ENCODE results near the gene CCND2.
A peak's percentile ranks its signal among the peaks of the same experiment; 100 is the strongest.
"Not testable (repeated sequence)": the region's sequence is repeated elsewhere in the genome, so short reads cannot be mapped to it uniquely, and the experiment has no call there.

The CCND2 gene

DNA sequence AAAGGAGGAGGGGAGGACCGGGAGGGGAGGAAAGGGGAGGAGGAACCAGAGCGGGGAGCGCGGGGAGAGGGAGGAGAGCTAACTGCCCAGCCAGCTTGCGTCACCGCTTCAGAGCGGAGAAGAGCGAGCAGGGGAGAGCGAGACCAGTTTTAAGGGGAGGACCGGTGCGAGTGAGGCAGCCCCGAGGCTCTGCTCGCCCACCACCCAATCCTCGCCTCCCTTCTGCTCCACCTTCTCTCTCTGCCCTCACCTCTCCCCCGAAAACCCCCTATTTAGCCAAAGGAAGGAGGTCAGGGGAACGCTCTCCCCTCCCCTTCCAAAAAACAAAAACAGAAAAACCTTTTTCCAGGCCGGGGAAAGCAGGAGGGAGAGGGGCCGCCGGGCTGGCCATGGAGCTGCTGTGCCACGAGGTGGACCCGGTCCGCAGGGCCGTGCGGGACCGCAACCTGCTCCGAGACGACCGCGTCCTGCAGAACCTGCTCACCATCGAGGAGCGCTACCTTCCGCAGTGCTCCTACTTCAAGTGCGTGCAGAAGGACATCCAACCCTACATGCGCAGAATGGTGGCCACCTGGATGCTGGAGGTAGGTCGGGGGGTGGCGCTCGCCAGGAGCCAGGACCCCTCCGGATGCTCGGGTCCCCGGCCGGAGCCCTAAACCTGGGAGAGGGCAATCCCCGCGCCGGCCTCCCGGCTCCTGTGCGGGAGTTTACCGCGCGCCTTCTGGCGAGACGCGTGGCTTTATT is at the start of gene CCND2:
TSS of gene CCND2 (plus strand) at position 111 of the 744 bp plus-strand sequence. CDS start at position 390, 279 bp downstream.
- peak in 2 of 3 experiments; percentile 38 to 66 for DNase-seq

GRCh38 chr12:4224206-4224889 is 49.2 kb upstream of the CCND2 start:
- no peak for DNase-seq

DNA sequence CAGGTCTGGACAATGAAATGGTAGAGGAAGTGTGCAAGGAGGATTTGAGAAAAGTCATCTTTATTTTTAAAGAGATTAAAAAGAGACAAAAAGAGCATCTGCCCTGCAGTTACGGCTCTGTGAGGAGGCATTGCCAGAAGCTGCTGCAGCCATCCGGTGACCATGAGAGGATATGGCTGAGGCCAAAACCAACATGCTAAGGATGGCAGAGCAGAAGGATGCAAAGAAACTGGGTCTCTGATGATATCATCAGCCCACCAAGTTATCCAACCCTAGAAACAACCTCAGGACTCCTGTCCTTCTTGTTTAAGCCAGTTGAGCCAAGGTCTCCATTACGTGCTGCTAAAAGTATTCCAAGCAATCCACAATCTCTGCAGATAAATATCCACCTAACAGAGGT is 48.0 kb upstream of the CCND2 start:
- no peak for DNase-seq

- no peak for DNase-seq
These were observed 46.5 kb upstream of the CCND2 start for GRCh38 chr12:4227046-4227445.

DNA sequence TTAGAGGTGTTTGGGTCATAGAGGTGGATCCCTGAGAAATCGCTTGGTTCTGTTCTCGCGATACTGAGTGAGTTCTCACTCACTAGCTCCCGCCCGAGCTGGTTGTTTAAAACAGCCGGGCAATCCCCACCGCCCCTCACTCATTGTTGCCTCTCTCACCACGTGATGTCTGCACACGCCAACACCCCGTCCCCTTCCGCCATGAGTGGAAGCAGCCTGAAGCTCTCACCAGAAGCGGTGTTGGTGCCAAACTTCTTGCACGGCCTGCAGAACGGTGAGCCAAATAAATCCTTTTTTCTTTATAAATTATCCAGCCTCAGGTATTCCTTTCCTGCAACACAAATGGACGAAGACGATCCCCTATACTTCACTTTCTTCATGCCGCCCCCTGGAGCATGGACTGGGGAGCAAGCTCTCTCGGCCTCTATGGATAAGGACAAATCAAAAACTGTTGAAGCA is 45.4 kb upstream of the CCND2 start:
- DNase-seq: no peak

DNA sequence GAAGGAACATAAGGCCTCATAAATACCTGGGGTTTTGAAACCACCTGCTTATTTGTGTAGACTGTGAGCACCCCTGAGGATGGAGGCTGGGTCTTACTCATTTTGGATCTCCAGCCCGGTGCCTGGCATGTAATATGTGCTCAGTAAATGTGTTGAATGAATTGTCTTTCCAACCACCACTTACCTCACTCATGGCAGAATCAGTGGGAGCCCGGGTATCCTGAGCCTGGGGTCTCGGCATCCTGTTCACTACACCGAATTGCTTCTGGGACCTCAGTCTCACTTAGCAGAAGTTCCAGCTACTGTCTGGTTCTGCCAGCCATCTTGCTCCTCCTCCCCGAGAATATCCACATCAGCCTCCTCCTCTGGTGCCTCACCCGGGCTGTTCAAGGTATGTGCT is 43.0 kb upstream of the CCND2 start:
- no peak for DNase-seq

DNA sequence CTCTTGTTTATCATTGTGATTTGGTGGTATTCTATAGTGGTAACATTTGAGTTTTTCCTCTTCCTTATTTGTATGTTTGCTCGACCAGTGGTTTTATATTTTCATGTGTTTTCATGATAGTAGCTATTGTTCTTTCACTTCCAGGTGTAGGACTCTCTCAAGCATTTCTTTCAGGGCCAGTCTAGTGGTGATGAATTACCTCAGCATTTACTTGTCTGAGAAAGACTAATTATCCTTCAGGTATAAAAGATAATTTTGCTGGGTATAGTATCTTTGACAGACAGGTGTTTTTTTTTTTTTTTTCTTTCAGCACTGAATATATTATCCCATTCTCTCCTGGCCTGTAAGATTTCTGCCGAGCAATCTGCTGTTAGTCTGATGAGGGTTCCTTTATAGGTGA is 35.0 kb upstream of the CCND2 start:
- no peak for DNase-seq

DNA sequence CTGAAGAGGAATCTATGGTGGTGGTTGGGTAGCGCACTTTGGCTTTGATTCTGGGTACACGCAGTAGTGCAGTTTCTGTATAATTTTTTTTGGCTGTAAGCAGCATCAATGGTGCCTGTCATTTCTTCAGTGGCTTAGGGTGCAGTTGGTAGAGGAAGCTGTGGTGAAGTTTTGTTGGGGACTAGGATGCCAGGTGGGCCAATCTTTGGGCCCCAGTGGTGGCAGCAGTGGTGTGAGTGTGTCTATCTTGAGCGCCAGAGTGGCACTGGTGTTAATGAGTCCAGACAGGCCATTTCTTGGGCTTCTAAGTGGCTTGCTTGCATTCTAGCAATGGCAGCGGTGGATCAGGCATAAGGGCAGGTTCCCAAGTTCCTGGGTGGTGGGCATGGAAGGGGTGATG is 33.8 kb upstream of the CCND2 start:
- no peak for DNase-seq

- no peak for DNase-seq
These were observed 33.3 kb upstream of the CCND2 start for GRCh38 chr12:4240161-4240783.

DNA sequence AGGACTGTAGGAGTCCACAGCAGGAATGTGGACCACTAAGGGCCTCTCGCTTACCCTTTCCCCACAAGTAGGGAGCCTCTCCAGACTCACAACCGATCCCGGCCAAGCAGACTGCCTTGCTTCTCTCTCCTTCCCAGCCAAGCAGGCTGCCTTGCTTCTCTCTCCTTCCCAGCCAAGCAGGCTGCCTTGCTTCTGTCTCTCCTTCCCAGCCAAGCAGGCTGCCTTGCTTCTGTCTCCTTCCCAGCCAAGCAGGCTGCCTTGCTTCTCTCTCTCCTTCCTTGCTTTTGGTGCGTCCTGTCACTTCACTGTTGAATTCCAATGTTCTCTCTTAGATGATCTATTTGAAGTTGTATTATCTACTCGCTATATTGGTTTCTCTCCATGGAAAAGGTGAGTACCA is 32.6 kb upstream of the CCND2 start:
- DNase-seq: no peak

DNA sequence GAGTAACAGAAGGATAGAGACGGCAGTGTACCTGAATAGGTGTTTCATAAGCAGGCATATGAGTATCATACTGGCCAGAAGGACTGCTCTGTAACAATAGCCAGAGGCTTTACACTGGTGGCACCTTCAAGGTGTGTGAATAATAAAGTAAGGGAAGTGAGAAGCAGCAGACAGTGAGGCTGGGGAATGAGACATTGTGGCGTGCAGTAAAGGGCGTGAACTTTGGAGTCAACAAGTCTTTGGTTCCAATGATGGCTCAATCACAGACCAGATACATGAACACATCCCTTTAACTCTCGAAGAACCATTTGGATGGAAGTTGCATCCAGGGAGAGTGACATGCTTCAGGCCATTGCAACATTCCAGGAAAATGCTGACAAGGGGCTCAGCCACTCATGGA is 32.0 kb upstream of the CCND2 start:
- DNase-seq: no peak

- no peak for DNase-seq
These were observed 31.0 kb upstream of the CCND2 start for GRCh38 chr12:4242595-4242994.

DNA sequence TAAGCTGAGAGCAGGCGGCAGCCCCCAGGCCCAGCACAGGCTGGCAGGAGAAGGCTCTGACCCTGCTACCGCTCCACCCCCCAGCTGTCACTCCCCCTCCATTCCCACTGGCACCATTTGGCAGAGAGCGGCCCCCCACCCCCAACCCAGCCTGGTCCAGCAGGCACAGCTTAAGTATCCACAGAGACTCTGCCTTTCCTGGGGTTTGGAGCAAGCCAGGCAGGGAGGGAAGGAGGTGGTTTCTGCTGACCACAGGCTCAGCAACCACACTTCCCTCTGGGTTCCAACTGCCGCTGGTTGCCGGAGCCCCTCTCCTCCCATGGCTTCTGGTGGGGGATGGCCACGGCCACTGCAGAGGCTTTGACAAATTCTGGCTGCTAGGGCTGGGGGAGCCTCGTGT is 30.5 kb upstream of the CCND2 start:
- no peak for DNase-seq

GRCh38 chr12:4243491-4244100 is 30.0 kb upstream of the CCND2 start:
- DNase-seq: not testable (repeated sequence)

DNA sequence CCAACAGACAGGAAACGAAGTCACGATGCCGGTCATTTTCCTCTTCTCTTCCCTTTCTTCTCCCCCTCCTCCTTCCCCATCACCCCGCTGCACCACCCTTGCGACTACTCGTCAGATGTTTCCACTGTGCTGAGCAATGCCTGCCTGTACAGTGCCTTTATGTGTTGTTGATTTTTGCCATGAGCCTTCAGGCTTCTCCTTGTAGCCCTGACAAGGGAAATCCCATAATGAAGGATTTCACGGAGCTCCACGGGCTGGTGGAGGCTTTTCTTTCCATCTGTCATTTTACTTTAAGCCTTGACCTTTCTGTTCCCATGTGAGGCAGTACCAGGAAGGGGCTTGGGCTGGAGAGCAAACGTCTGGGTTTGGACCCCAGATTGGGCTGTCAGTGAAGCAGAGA is 28.7 kb upstream of the CCND2 start:
- no peak for DNase-seq

GRCh38 chr12:4245446-4245845 is 28.1 kb upstream of the CCND2 start:
- no peak for DNase-seq

- DNase-seq: no peak
These were observed 27.4 kb upstream of the CCND2 start for GRCh38 chr12:4246116-4246515.

- no peak for DNase-seq
These were observed 22.9 kb upstream of the CCND2 start for GRCh38 chr12:4250691-4251090.

GRCh38 chr12:4251216-4251891 is 22.2 kb upstream of the CCND2 start:
- DNase-seq: no peak

DNA sequence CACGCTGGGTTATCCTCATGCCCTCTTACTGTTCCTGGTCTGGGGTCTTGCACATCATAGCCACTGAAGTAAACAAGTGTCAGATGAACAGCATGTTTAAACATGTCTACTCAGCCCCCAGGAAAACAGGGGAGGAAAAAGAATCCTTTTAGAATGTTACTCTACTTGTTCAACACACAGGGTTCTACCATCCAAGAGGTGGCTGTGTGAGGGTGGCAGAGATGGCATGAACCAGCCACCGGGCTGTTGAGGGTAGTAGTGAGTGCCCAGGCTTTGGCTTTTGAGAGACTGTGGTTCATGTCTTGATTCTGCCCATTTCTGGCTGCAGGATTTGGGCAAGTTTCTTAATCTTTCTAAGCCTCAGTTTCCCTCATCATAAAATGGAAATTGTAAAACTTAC is 21.6 kb upstream of the CCND2 start:
- DNase-seq: no peak

- DNase-seq: no peak
These were observed 21.0 kb upstream of the CCND2 start for GRCh38 chr12:4252601-4253000.

DNA sequence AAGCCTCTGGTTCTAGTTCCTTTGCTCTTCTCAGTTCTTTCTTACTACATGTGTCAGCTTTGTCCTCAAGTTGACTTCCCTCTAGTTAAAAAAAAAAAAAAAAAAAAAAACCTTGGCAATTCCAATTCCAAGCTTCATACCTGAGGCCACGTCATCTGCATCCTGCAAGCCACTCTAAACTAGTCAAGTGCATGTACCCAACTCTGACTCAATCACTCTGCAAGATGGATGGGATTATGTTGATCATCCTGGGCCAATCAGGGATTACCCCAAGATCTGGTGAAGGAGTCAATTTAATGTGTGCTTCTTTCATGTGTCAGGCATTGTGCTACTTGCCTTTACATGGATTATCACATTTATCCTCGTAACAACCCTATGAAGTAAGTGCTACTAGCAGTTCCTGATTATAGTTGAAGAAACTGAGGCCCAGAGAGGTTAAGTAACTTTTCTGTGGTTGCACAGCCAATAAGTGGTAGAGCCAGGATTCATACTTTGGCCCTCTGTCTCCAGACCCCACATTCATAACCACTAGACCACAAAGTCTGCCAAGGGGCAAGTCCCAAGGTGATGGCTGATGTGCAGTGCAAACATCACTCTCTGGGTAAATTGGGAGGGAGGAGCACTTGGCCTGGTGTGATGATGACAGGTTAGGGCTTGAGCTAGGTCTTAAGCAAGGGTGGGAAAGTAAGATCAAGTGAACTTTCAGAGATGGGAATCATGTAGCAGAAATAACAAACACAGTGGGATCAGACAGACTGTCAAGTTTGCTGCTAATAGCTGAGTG is 17.3 kb upstream of the CCND2 start:
- DNase-seq: no peak
